SK-N-SH treated with all-trans-retinoic acid at 6 μM for 48 hours (cell line): ENCODE results near the gene CSRNP2.

Experiments
- ISL1 ChIP-seq: fragments of 250-450 bp; sonication (Bioruptor Pico); IDR thresholded peaks from 2 replicates; pipeline ENCODE4 v2.1.2; 2022; ENCODE audit warnings: mild to moderate bottlenecking, moderate library complexity
- PATZ1 ChIP-seq: fragments of 250-450 bp; sonication (Bioruptor Pico); IDR thresholded peaks from 2 replicates; pipeline ENCODE4 v1.8.0; 2020; ENCODE audit warnings: mild to moderate bottlenecking, moderate library complexity, borderline replicate concordance
- SNAI2 ChIP-seq: fragments of 250-450 bp; sonication (Bioruptor Pico); IDR thresholded peaks from 2 replicates; pipeline ENCODE4 v1.5.0; 2020; ENCODE audit warnings: mild to moderate bottlenecking, moderate library complexity

GRCh38 chr12:51076236-51076930 lies 7.0 kb downstream of the CSRNP2 start:
- TF ChIP-seq SNAI2 (CRISPR knock-in tag) = no peak
- no peak for TF ChIP-seq ISL1 (CRISPR knock-in tag)
- TF ChIP-seq PATZ1 (CRISPR knock-in tag) = no peak
